Aorta (tissue), 5 donors: ENCODE measurements around the gene KRTAP29-1. TPM values are rescaled to one million over a fixed set of nuclear protein-coding genes. Genes with fewer than 3 reads are reported as not detected.

Experiments used
- ATAC-seq: fragments of 200-7000 bp; cut with Tn5 transposase; one replicate; pipeline ENCODE4 v1.9.1; 2022; ENCODE audit warnings: moderate library complexity; ENCODE audit not compliant: low FRiP score
- DNase-seq, 2 donors: peaks; one replicate each; pipeline ENCODE4 v3.0.0-alpha.2; 2020
- H3K27ac ChIP-seq, 2 donors: one replicate each; pipeline ENCODE4 v1.5.1; 2013; ENCODE audit warnings: low read length in 2 of 2, mild to moderate bottlenecking in 2 of 2, moderate library complexity in 2 of 2, control low read depth in 1 of 2, inconsistent platforms in 1 of 2, low read depth in 1 of 2
- H3K27me3 ChIP-seq, 2 donors: one replicate each; pipeline ENCODE4 v1.6.1; 2013; ENCODE audit warnings: control low read depth in 1 of 2, low read length in 1 of 2, mild to moderate bottlenecking in 1 of 2, moderate library complexity in 1 of 2; ENCODE audit not compliant: insufficient read depth in 2 of 2, control insufficient read depth in 1 of 2
- H3K36me3 ChIP-seq, 2 donors: one replicate each; pipeline ENCODE4 v1.6.1; 2013; ENCODE audit warnings: control low read depth in 1 of 2, low read length in 1 of 2, mild to moderate bottlenecking in 1 of 2; ENCODE audit not compliant: insufficient read depth in 2 of 2, control insufficient read depth in 1 of 2
- H3K4me1 ChIP-seq, 2 donors: one replicate each; pipeline ENCODE4 v1.6.1; 2013; ENCODE audit warnings: low read length in 2 of 2, control low read depth in 1 of 2, mild to moderate bottlenecking in 1 of 2, moderate library complexity in 1 of 2; ENCODE audit not compliant: insufficient read depth in 2 of 2, control insufficient read depth in 1 of 2
- H3K4me3 ChIP-seq, 2 donors: one replicate each; pipeline ENCODE4 v1.5.1; 2013; ENCODE audit warnings: low read length in 2 of 2, control low read depth in 1 of 2, mild to moderate bottlenecking in 1 of 2
- H3K9me3 ChIP-seq: one replicate; pipeline ENCODE4 v1.6.1; 2013; ENCODE audit warnings: mild to moderate bottlenecking, low read length; ENCODE audit not compliant: control insufficient read depth
- WGBS, 2 donors: extraction: QIAGEN DNeasy Blood & Tissue Kit; methylation state at CpG; one replicate each; pipeline ENCODE4 v1.1.7; 2013; 5-methylcytosine and 5-hydroxymethylcytosine counted together
- intact Hi-C, 2 donors: fragments of 100-400 bp; cut with DNase I; formaldehyde crosslinking; loops; one replicate each; pipeline versions ENCODE4 v1.14.2 to v1.15.0; 2022
- polyA plus RNA-seq, 2 donors: library from polyadenylated mRNA; stranded (reverse); fragments of 200-250 nt; gene quantifications; one replicate each; pipeline ENCODE4 v1.2.3, GENCODE V29; 2013
- total RNA-seq, 2 donors: library from RNA; stranded (reverse); fragmentation: NEBNext Ultra II Directional; extraction: Animal tissue kit (Norgen Biotek cat#: 25700); gene quantifications; one replicate each; pipeline ENCODE4 v1.2.1, GENCODE V29; 2021
- donor health status: healthy with polysubstance abuse.
- donor health status: Bipolar disorder and iron deficiency.
- donor health status: DM: no; HTN: no; CAD: no.
- donor health status: DM: no; HTN: no; CAD: no.
- donor health status: DM: yes; HTN: yes; CAD: no.

The KRTAP29-1 gene
- total and polyA plus RNA-seq, 4 donors: not detected

- no peaks in the 10 kb centered on the region for H3K36me3 ChIP-seq
- DNase-seq: no peak
- no peak overlapping the region for H3K27ac ChIP-seq
- H3K27me3 ChIP-seq: no peaks in the 10 kb centered on the region
- H3K4me3 ChIP-seq: no peak overlapping the region
- no peaks in the 10 kb centered on the region for H3K9me3 ChIP-seq
- WGBS, 2 donors: 77 to 79% methylated on average over 7 of the region's 7 CpGs
- ATAC-seq: no peak
- H3K4me1 ChIP-seq: no peaks in the 10 kb centered on the region
- intact Hi-C loops: no loop called here
These were observed 38.5 kb upstream of the KRTAP29-1 start for GRCh38 chr17:41340934-41341861.

DNA sequence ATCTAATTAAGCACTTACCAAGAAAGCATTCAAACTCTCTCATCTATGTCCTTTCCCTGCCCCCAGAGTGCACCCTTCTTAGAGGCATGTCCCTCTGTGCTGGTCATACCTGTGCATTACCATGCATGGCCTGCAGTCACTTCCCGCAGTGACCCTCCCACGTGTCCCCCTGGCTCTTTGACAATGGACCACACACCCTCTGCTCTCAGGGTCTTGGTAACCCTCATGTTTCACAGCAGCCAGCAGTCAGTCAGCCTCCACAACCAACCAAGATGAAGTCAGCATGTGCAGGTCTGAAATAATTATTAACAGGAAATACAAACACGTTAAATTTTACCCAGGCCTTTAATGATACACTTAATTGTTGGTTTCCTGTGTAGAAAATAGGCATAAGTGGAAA lies 37.8 kb upstream of the KRTAP29-1 start:
- 38 to 46% methylated on average over 3 of the region's 3 CpGs for WGBS, 2 donors

DNA sequence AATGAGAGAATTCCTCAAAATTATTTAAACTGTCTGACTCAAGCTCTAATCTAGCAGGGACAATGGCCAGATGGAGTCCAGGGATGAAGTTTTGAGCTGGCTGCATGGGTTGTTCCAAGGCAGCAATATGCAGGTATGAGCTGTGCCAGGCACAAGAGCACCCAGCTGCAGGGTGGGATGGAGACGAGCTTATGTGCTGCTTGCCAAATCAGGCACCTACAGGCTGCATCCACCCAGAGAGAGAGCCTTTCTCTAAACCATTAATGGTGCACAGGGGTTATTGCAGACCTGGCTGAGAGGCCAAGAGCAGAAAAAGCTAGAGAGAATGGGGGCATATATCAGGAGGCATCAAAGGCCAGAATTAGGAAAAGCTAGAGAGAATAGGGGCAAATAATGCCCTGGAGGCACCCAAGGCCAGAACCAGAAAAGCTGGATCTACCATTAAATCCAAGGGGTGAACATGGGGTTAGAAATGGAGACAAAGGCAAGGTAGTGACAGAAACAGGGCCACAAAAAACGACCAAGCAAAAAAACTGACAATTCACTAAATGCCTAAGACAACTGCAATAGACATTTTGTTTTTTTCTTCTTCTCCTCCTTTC lies 37.0 kb upstream of the KRTAP29-1 start:
- Histone ChIP-seq H3K4me3 (no peak overlapping the region), H3K27ac (no peak overlapping the region), H3K36me3 (no peaks in the 10 kb centered on the region), H3K9me3 (no peaks in the 10 kb centered on the region), H3K27me3 (no peaks in the 10 kb centered on the region), H3K4me1 (no peaks in the 10 kb centered on the region)
- WGBS, 2 donors: 46 to 53% methylated on average over 2 of the region's 2 CpGs
- intact Hi-C loops: no loop called here
- ATAC-seq: no peak
- no peak for DNase-seq

More for the DNA sequence above, 37.8 kb upstream of the KRTAP29-1 start:
- intact Hi-C loops: no loop called here
- Histone ChIP-seq H3K27me3 (no peaks in the 10 kb centered on the region), H3K36me3 (no peaks in the 10 kb centered on the region), H3K4me3 (no peak overlapping the region), H3K27ac (no peak overlapping the region), H3K9me3 (no peaks in the 10 kb centered on the region), H3K4me1 (no peaks in the 10 kb centered on the region)
- no peak for DNase-seq
- ATAC-seq: no peak

DNA sequence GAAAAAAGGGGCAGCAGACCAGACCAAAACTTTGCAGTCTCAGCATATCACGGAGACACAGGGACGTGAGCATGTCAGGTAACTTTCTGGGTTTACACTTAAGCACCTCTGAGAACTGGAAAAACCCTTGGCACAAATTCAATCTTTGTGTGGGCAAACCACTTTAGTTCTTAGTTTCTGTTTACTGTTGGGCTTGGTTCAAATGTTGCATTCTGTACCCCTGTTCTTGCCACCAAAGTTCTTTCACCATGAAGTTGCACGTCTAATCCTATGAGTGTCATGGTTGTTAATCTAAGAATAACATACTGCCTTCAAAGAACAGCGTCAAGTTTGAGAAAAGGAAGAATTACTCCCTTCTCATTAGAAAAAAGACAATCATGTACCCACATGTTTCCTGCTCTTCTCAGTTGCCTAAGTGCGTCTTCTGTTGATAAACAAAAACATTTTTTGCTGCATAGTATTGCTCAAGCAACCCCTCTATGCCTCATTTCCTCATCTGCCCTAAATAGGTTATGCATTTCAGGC lies 36.4 kb upstream of the KRTAP29-1 start:
- Histone ChIP-seq H3K4me3 (no peak overlapping the region), H3K27me3 (no peaks in the 10 kb centered on the region), H3K9me3 (no peaks in the 10 kb centered on the region), H3K27ac (no peak overlapping the region), H3K36me3 (no peaks in the 10 kb centered on the region), H3K4me1 (no peaks in the 10 kb centered on the region)
- ATAC-seq (no peak), DNase-seq (no peak)
- 47 to 54% methylated on average over 5 of the region's 5 CpGs for WGBS, 2 donors
- intact Hi-C loops: no loop called here

- Histone ChIP-seq H3K27ac (no peak overlapping the region), H3K27me3 (no peaks in the 10 kb centered on the region), H3K4me3 (no peak overlapping the region), H3K4me1 (no peaks in the 10 kb centered on the region), H3K9me3 (no peaks in the 10 kb centered on the region), H3K36me3 (no peaks in the 10 kb centered on the region)
- no peak for DNase-seq
- no peak for ATAC-seq
- intact Hi-C loops: no loop called here
- 91 to 93% methylated on average over 1 of the region's 1 CpG for WGBS, 2 donors
These were observed 33.1 kb upstream of the KRTAP29-1 start for GRCh38 chr17:41335747-41336146.

GRCh38 chr17:41334385-41335305 lies 32.0 kb upstream of the KRTAP29-1 start:
- no peak overlapping the region for H3K27ac ChIP-seq
- no peaks in the 10 kb centered on the region for H3K36me3 ChIP-seq
- H3K9me3 ChIP-seq: no peaks in the 10 kb centered on the region
- intact Hi-C loops: no loop called here
- H3K27me3 ChIP-seq: no peaks in the 10 kb centered on the region
- no peaks in the 10 kb centered on the region for H3K4me1 ChIP-seq
- DNase-seq: no peak
- ATAC-seq: no peak
- WGBS, 2 donors: 73% methylated on average over 6 of the region's 6 CpGs
- H3K4me3 ChIP-seq: no peak overlapping the region

GRCh38 chr17:41333836-41334235 lies 31.2 kb upstream of the KRTAP29-1 start:
- H3K4me3 ChIP-seq: no peak overlapping the region
- ATAC-seq (no peak), DNase-seq (no peak)
- no peaks in the 10 kb centered on the region for H3K36me3 ChIP-seq
- no peaks in the 10 kb centered on the region for H3K27me3 ChIP-seq
- no peaks in the 10 kb centered on the region for H3K9me3 ChIP-seq
- intact Hi-C loops: no loop called here
- no peak overlapping the region for H3K27ac ChIP-seq
- no peaks in the 10 kb centered on the region for H3K4me1 ChIP-seq
- WGBS, 2 donors: 89 to 92% methylated on average over 3 of the region's 3 CpGs

- 94 to 95% methylated on average over 5 of the region's 5 CpGs for WGBS, 2 donors
- Histone ChIP-seq H3K9me3 (no peaks in the 10 kb centered on the region), H3K4me1 (no peaks in the 10 kb centered on the region), H3K4me3 (no peak overlapping the region), H3K27me3 (no peaks in the 10 kb centered on the region), H3K36me3 (no peaks in the 10 kb centered on the region), H3K27ac (no peak overlapping the region)
- no peak for DNase-seq
- no peak for ATAC-seq
- intact Hi-C loops: no loop called here
These were observed 30.4 kb upstream of the KRTAP29-1 start for GRCh38 chr17:41333098-41333497.
